Naive thymus-derived CD4-positive, alpha-beta T cell (primary cell): ENCODE results near the gene ALKBH6. TPM values are rescaled to one million over a fixed set of nuclear protein-coding genes. Genes with fewer than 3 reads are reported as not detected.
A peak's percentile ranks its signal among the peaks of the same experiment; 100 is the strongest.
"Not testable (repeated sequence)": the region's sequence is repeated elsewhere in the genome, so short reads cannot be mapped to it uniquely, and the experiment has no call there.

Experiments used
- ATAC-seq: fragments of 150-1000 bp; cut with Tn5 transposase; 2 replicates; pipeline ENCODE4 v1.10.0; 2021; ENCODE audit warnings: mild to moderate bottlenecking, moderate library complexity
- CTCF ChIA-PET: fragments of 350-600 bp; sonication (Branson Sonifier 250); formaldehyde crosslinking; loops from one replicate; lab custom pipeline; 2021; ENCODE audit warnings: antibody characterized with exemption; lab: Charles Lee
- POLR2A ChIA-PET: fragments of 350-600 bp; sonication (Branson Sonifier 250); formaldehyde crosslinking; loops from one replicate; lab custom pipeline; 2021; ENCODE audit warnings: antibody characterized with exemption, inconsistent platforms; lab: Charles Lee
- DNase-seq, 9 donors: peaks; one replicate each; pipeline versions ENCODE4 v3.0.0 to v3.0.0-alpha.2; 2020 to 2022; ENCODE audit warnings: mixed read lengths in 1 of 9
- H3K27ac ChIP-seq: one replicate; pipeline ENCODE4 v1.7.0; 2013; ENCODE audit warnings: mild to moderate bottlenecking, low read depth, low read length, moderate library complexity
- H3K27me3 ChIP-seq, 2 donors: one replicate each; pipeline ENCODE4 v1.7.0; 2013; ENCODE audit warnings: low read length in 2 of 2, mild to moderate bottlenecking in 2 of 2, moderate library complexity in 2 of 2; ENCODE audit not compliant: control insufficient read depth in 2 of 2, insufficient read depth in 2 of 2
- H3K36me3 ChIP-seq, 3 experiments: 1 replicate in 2 of 3; 2 replicates in 1 of 3; pipeline ENCODE4 v1.7.0; 2013; ENCODE audit warnings: low read length in 3 of 3, mild to moderate bottlenecking in 3 of 3, moderate library complexity in 1 of 3; ENCODE audit not compliant: insufficient read depth in 3 of 3, control insufficient read depth in 2 of 3
- H3K4me1 ChIP-seq, 2 donors: one replicate each; pipeline ENCODE4 v1.7.0; 2013; ENCODE audit warnings: low read length in 2 of 2, mild to moderate bottlenecking in 2 of 2, moderate library complexity in 1 of 2; ENCODE audit not compliant: control insufficient read depth in 2 of 2, insufficient read depth in 2 of 2
- H3K4me3 ChIP-seq: 2 replicates; pipeline ENCODE4 v1.7.0; 2013; ENCODE audit warnings: mild to moderate bottlenecking, low read length
- H3K9me3 ChIP-seq, 3 experiments: 1 replicate in 2 of 3; 2 replicates in 1 of 3; pipeline ENCODE4 v1.7.0; 2013; ENCODE audit warnings: low read length in 3 of 3; ENCODE audit not compliant: control insufficient read depth in 2 of 3
- H3K27ac Mint-ChIP-seq, 9 donors: one replicate each; pipeline ENCODE4 v1.8.0; 2020 to 2022; ENCODE audit warnings: mixed read lengths in 9 of 9, mild to moderate bottlenecking in 8 of 9, moderate library complexity in 5 of 9, inconsistent platforms in 2 of 9
- H3K27me3 Mint-ChIP-seq, 5 donors: one replicate each; pipeline ENCODE4 v1.8.0; 2021 to 2022; ENCODE audit warnings: mixed read lengths in 5 of 5, mild to moderate bottlenecking in 1 of 5
- H3K36me3 Mint-ChIP-seq, 5 donors: one replicate each; pipeline ENCODE4 v1.8.0; 2020 to 2022; ENCODE audit warnings: mixed read lengths in 5 of 5, mild to moderate bottlenecking in 3 of 5, inconsistent platforms in 1 of 5
- H3K4me1 Mint-ChIP-seq, 7 donors: one replicate each; pipeline ENCODE4 v1.8.0; 2020 to 2022; ENCODE audit warnings: mixed read lengths in 7 of 7, mild to moderate bottlenecking in 3 of 7, inconsistent platforms in 1 of 7
- H3K4me3 Mint-ChIP-seq, 10 donors: one replicate each; pipeline ENCODE4 v1.8.0; 2020 to 2022; ENCODE audit warnings: mild to moderate bottlenecking in 10 of 10, mixed read lengths in 10 of 10, moderate library complexity in 6 of 10, inconsistent platforms in 2 of 10
- H3K9me3 Mint-ChIP-seq, 11 donors: one replicate each; pipeline ENCODE4 v1.8.0; 2020 to 2022; ENCODE audit warnings: mixed read lengths in 11 of 11, mild to moderate bottlenecking in 4 of 11, inconsistent platforms in 1 of 11, moderate library complexity in 1 of 11
- intact Hi-C, 2 donors: fragments of 100-400 bp; cut with micrococcal nuclease; formaldehyde crosslinking; loops; one replicate each; pipeline ENCODE4 v1.15.1; 2023
- polyA plus RNA-seq, 2 donors: library from polyadenylated mRNA; unstranded; fragments of 300-500 nt; fragmentation: Illumina TruSeq; gene quantifications; one replicate each; pipeline ENCODE4 v1.2.3, GENCODE V29; 2021
- total RNA-seq, 6 experiments: library from RNA in 5 of 6; stranded (reverse) in 5 of 6; gene quantifications; 1 replicate in 5 of 6; 2 replicates in 1 of 6; pipeline ENCODE4 v1.2.3 and lab custom pipeline; 2021 to 2026

Gene ALKBH6
- total and polyA plus RNA-seq, 7 experiments from 2014 or later = 19.1 to 60.6 (median 44.5) TPM

- Histone ChIP-seq H3K4me1 (no peaks in the 10 kb centered on the region), H3K27me3 (peaks cover 0 to 4% of the 10 kb centered on the region in 2 donors), H3K27ac (no peak overlapping the region), H3K36me3 (no peaks in the 10 kb centered on the region), H3K4me3 (no peak overlapping the region), H3K9me3 (no peaks in the 10 kb centered on the region)
- ChIA-PET POLR2A (no interaction called here), CTCF (no interaction called here)
- intact Hi-C loops = no loop called here
- Mint-ChIP-seq H3K4me3 (no peak overlapping the region), H3K27ac (no peak overlapping the region), H3K27me3 (peaks cover 38 to 64% (median 56%) of the 10 kb centered on the region in 5 donors), H3K36me3 (peaks cover 0 to 11% (median 0%) of the 10 kb centered on the region in 5 donors), H3K9me3 (peaks cover 0 to 7% (median 0%) of the 10 kb centered on the region in 11 donors), H3K4me1 (peaks cover 0 to 8% (median 7%) of the 10 kb centered on the region in 7 donors)
- ATAC-seq = no peak
- no peak for DNase-seq
Observed at GRCh38 chr19:35983177-35983576, 30.8 kb downstream of the ALKBH6 start.

DNA sequence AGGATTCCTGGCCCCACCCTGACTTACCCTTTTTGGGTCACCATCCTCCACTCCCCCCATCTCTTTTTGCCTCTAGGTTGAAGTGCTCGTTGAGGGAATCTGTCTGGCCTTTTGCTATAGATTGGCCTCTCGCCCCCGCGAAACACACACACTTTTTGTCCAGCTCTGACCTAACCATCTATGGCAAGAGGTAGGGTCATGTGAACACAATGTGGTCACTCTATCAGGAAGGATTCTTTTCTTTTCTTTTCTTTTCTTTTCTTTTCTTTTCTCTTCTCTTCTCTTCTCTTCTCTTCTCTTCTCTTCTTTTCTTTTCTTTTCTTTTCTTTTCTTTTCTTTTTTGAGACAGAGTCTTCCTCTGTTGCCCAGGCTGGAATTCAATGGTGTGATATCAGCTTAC, 33.0 kb downstream of the ALKBH6 start:
- H3K36me3 ChIP-seq, H3K4me3 ChIP-seq, H3K4me1 Mint-ChIP-seq, H3K4me3 Mint-ChIP-seq, H3K9me3 Mint-ChIP-seq, H3K27ac Mint-ChIP-seq, DNase-seq, H3K9me3 ChIP-seq, ATAC-seq, POLR2A ChIA-PET, H3K27ac ChIP-seq, H3K4me1 ChIP-seq, intact Hi-C loops, H3K27me3 ChIP-seq: not testable (repeated sequence)
- CTCF ChIA-PET = interaction anchor here (0.6 kb wide), 1 partner anchor 82 kb away, joined by 3 read pairs; no protein-coding TSS in a partner anchor
- peaks cover 0 to 11% (median 0%) of the 10 kb centered on the region in 5 donors for H3K36me3 Mint-ChIP-seq
- H3K27me3 Mint-ChIP-seq = peaks cover 27 to 56% (median 46%) of the 10 kb centered on the region in 5 donors

DNA sequence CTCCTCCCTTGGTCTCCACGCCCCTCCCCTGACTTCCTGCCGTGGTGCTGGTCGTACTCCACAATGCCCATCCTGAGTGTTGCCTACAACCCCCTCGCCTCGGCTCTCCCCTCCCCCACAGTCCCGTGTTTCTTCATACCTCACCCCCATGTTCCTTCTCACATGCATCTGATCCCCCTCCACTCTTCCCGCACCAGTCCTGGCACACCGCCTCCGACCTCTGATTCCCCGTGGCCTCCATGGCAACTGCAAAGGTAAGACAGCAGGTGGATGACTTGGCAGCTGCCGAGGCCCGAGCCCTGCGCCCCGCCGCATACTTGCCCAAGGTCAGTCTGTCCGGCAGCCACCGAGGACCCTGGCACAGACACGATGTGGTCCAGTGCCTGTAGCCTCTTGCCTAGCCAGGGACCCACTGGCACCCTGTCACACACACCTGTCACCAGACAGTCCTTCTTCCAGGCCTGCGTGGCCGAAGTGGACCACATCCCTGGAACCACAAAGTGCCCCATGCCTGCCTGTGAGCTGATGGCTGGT, 35.1 kb downstream of the ALKBH6 start:
- POLR2A ChIA-PET = interaction anchor here (0.7 kb wide), 1 partner anchor 543 kb away, joined by 4 read pairs; no protein-coding TSS in a partner anchor
- no peak overlapping the region for H3K4me3 Mint-ChIP-seq
- intact Hi-C loops = no loop called here

DNA sequence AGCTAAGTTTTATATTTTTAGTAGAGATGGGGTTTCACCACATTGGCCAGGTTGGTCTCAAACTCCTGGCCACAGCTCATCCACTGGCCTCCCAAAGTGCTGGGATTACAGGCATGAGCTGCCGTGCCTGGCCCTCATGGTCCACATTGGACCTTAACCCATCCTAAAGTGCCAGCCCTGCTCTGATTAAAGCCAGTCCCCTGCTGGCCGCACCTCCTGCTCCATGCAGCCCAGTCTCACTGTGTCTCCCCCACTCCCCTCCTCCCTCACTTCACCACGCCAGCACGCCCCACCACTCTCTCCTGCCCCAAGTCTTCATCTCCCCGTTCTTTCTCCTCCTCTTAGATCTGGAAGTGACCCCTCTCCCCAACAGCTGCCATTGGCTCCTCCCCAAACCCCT, 35.7 kb downstream of the ALKBH6 start:
- Mint-ChIP-seq H3K36me3 (peaks cover 0 to 4% (median 0%) of the 10 kb centered on the region in 5 donors), H3K4me1 (no peaks in the 10 kb centered on the region), H3K4me3 (no peak overlapping the region), H3K27ac (no peak overlapping the region), H3K27me3 (peaks cover 8 to 38% (median 25%) of the 10 kb centered on the region in 5 donors), H3K9me3 (peaks cover 0 to 4% (median 0%) of the 10 kb centered on the region in 11 donors)
- no peaks in the 10 kb centered on the region for H3K4me1 ChIP-seq
- CTCF ChIA-PET = no interaction called here
- no peaks in the 10 kb centered on the region for H3K36me3 ChIP-seq
- POLR2A ChIA-PET = no interaction called here
- intact Hi-C loops = no loop called here
- no peak for DNase-seq
- H3K27me3 ChIP-seq = peaks cover 0 to 3% of the 10 kb centered on the region in 2 donors
- ATAC-seq = no peak
- H3K27ac ChIP-seq = no peak overlapping the region
- no peak overlapping the region for H3K4me3 ChIP-seq
- H3K9me3 ChIP-seq = no peaks in the 10 kb centered on the region

More for the DNA sequence above, 35.1 kb downstream of the ALKBH6 start:
- H3K4me1 Mint-ChIP-seq = no peaks in the 10 kb centered on the region
- peaks cover 0 to 4% (median 0%) of the 10 kb centered on the region in 11 donors for H3K9me3 Mint-ChIP-seq
- no peak for ATAC-seq
- peak overlapping the region in 1 of 9 donors; percentile 46 for H3K27ac Mint-ChIP-seq
- H3K27me3 Mint-ChIP-seq = peaks cover 9 to 43% (median 27%) of the 10 kb centered on the region in 5 donors
- Histone ChIP-seq H3K4me1 (no peaks in the 10 kb centered on the region), H3K27me3 (peaks cover 0 to 3% of the 10 kb centered on the region in 2 donors), H3K27ac (no peak overlapping the region), H3K36me3 (no peaks in the 10 kb centered on the region), H3K9me3 (no peaks in the 10 kb centered on the region), H3K4me3 (no peak overlapping the region)
- peaks cover 0 to 4% (median 0%) of the 10 kb centered on the region in 5 donors for H3K36me3 Mint-ChIP-seq
- DNase-seq = no peak
- CTCF ChIA-PET = no interaction called here

DNA sequence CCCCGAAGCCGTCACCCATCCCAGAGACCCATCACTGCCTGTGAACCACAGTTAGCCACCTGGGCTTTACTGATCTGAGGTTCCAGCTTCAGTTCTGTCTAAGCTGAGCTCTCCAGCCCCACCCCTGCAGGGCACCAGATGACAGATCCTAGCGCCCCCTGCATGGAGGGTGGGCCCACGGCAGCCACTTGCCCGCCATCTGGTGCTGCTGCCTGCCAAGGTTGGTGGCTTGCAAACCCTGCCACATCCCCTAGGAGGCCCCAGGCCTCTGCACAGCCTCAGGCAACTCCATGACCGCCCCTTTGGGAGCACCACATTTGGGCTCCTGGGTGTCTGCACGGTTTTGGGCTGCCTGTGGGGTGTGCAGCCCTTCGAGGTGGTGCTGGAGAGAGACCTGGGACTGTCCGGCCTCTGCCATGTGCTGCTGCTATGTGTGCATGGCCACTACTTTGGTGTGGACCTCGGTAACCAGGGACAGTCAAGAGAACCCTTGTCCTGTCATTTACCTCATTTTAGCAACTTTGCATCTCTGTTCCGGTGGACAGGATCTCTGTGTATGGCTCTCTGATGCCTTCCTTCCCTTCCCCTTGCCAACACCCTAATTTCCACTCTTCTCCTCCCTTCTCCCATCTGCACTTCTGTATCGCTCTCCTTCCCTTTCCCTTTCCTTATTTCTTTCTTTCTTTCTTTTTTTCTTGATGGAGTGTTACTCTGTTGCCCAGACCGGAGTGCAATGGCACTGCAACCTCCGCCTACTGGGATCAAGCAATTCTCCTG, 36.4 kb downstream of the ALKBH6 start:
- ChIA-PET POLR2A (no interaction called here), CTCF (no interaction called here)
- peaks cover 0 to 4% (median 0%) of the 10 kb centered on the region in 11 donors for H3K9me3 Mint-ChIP-seq
- Histone ChIP-seq H3K36me3 (no peaks in the 10 kb centered on the region), H3K4me1 (no peaks in the 10 kb centered on the region), H3K4me3 (no peak overlapping the region), H3K27me3 (peaks cover 0 to 3% of the 10 kb centered on the region in 2 donors), H3K9me3 (no peaks in the 10 kb centered on the region), H3K27ac (no peak overlapping the region)
- no peak overlapping the region for H3K4me3 Mint-ChIP-seq
- DNase-seq (no peak), ATAC-seq (peak; percentile 58)
- intact Hi-C loops = no loop called here
- H3K27me3 Mint-ChIP-seq = peaks cover 8 to 36% (median 25%) of the 10 kb centered on the region in 5 donors
- no peaks in the 10 kb centered on the region for H3K4me1 Mint-ChIP-seq
- no peak overlapping the region for H3K27ac Mint-ChIP-seq
- H3K36me3 Mint-ChIP-seq = peaks cover 0 to 4% (median 0%) of the 10 kb centered on the region in 5 donors

- Mint-ChIP-seq H3K36me3 (peaks cover 0 to under 1% (median 0%) of the 10 kb centered on the region in 5 donors), H3K9me3 (peaks cover 0 to 2% (median 0%) of the 10 kb centered on the region in 11 donors), H3K4me1 (no peaks in the 10 kb centered on the region), H3K4me3 (no peak overlapping the region), H3K27me3 (peaks cover 5 to 24% (median 18%) of the 10 kb centered on the region in 5 donors), H3K27ac (no peak overlapping the region)
- ChIA-PET POLR2A (interaction anchor here (0.7 to 0.8 kb wide), 2 partner anchors 11 to 61 kb away, joined by 3 to 4 read pairs; no protein-coding TSS in a partner anchor), CTCF (no interaction called here)
- peaks cover 0 to 3% of the 10 kb centered on the region in 2 donors for H3K27me3 ChIP-seq
- no peak overlapping the region for H3K4me3 ChIP-seq
- no peak for DNase-seq
- ATAC-seq = no peak
- H3K27ac ChIP-seq = no peak overlapping the region
- intact Hi-C loops = loop anchor here (1.0 kb wide), 1 partner anchor 12 kb away; no protein-coding TSS in a partner anchor
- H3K36me3 ChIP-seq = no peaks in the 10 kb centered on the region
- no peaks in the 10 kb centered on the region for H3K9me3 ChIP-seq
- H3K4me1 ChIP-seq = no peaks in the 10 kb centered on the region
Observed at GRCh38 chr19:35975608-35976214, 38.3 kb downstream of the ALKBH6 start.
